Measurements from ENCODE around the gene MARCKSL1. TPM values are rescaled to one million over a fixed set of nuclear protein-coding genes. Genes with fewer than 3 reads are reported as not detected.

The MARCKSL1 gene
- total and polyA plus RNA-seq, 8 donors, result 7.3 to 49.5 (median 16.2) TPM

GRCh38 chr1:32373996-32374592, 38.1 kb upstream of the MARCKSL1 start:
- no peak overlapping the region for H3K27ac ChIP-seq
- intact Hi-C loops (cut with DNase I), result no loop called here
- no peaks in the 10 kb centered on the region for H3K27me3 ChIP-seq
- DNase-seq, result no peak
- no peak for TF ChIP-seq CTCF (IDR thresholded peaks at IDR 0.05)
- H3K9me3 ChIP-seq, result no peaks in the 10 kb centered on the region
- no peak for ATAC-seq
- no peak overlapping the region for H3K4me3 ChIP-seq
- H3K36me3 ChIP-seq, result peaks cover 0 to 61% (median 50%) of the 10 kb centered on the region in 3 donors
- 33 to 39% methylated on average over 1 of the region's 1 CpG for WGBS, 2 donors
- FAIRE-seq, result no peak
- H3K4me1 ChIP-seq, result no peaks in the 10 kb centered on the region

GRCh38 chr1:32372149-32372756, 36.2 kb upstream of the MARCKSL1 start:
- Histone ChIP-seq H3K4me3 (no peak overlapping the region), H3K27ac (no peak overlapping the region), H3K9me3 (no peaks in the 10 kb centered on the region), H3K27me3 (no peaks in the 10 kb centered on the region), H3K36me3 (peaks cover 2 to 60% (median 33%) of the 10 kb centered on the region in 3 donors), H3K4me1 (no peaks in the 10 kb centered on the region)
- 92 to 94% methylated on average over 5 of the region's 5 CpGs for WGBS, 2 donors
- intact Hi-C loops (cut with DNase I), result no loop called here
- ATAC-seq (peak in 3 of 4 donors; percentile 7 to 33 (median 29)), FAIRE-seq (no peak), DNase-seq (no peak)
- TF ChIP-seq CTCF (IDR thresholded peaks at IDR 0.05), result no peak

DNA sequence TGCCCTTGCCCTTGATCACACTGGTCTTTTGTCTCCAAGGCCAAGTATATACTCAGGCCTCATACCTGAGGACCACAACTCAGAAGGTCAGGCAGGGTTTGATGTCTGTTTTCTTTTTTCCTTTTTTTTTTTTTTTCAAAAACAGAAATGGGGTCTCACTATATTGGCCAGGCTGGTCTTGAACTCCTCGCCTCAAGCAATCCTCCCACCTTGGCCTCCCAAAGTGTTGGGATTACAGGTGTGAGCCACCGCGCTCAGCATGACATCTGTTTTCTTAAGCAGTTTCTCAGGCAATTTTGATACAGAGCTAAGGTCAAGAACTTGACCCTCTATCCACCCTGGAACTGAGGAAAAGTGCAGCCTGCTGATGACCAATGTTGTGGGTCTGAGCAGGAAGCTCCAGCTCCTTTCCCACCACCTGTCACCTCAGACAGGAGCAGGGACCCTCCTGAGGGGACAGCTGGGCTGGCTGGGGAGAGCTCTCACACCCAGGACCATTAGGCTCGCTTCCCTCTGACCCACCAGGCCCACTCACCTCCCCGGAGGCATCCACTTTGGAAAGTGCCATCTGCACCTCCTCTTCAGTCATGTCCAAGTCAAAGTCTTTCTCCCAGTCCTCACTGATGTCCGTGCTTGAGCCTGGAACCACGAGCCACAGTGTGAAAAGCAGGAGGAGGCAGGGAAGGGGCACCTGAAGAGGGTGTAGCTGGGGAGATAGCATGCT, 32.0 kb upstream of the MARCKSL1 start:
- DNase-seq (no peak), FAIRE-seq (no peak), ATAC-seq (no peak)
- TF ChIP-seq CTCF (IDR thresholded peaks at IDR 0.05), result no peak
- Histone ChIP-seq H3K4me1 (no peaks in the 10 kb centered on the region), H3K27ac (no peak overlapping the region), H3K4me3 (no peak overlapping the region), H3K36me3 (peaks cover 4 to 38% (median 20%) of the 10 kb centered on the region in 3 donors), H3K27me3 (no peaks in the 10 kb centered on the region), H3K9me3 (no peaks in the 10 kb centered on the region)
- 94 to 95% methylated on average over 7 of the region's 7 CpGs for WGBS, 2 donors
- intact Hi-C loops (cut with DNase I), result no loop called here

GRCh38 chr1:32365445-32365844, 29.4 kb upstream of the MARCKSL1 start:
- 88 to 91% methylated on average over 6 of the region's 6 CpGs for WGBS, 2 donors
- Histone ChIP-seq H3K27me3 (no peaks in the 10 kb centered on the region), H3K27ac (no peak overlapping the region), H3K4me3 (no peak overlapping the region), H3K4me1 (peaks cover 0 to 6% (median 4%) of the 10 kb centered on the region in 3 donors), H3K9me3 (no peaks in the 10 kb centered on the region), H3K36me3 (peaks cover 4 to 32% (median 16%) of the 10 kb centered on the region in 3 donors)
- DNase-seq (no peak), FAIRE-seq (no peak), ATAC-seq (no peak)
- intact Hi-C loops (cut with DNase I), result no loop called here
- TF ChIP-seq CTCF (IDR thresholded peaks at IDR 0.05), result no peak
